ENCODE data around the gene TAAR8.

DNA sequence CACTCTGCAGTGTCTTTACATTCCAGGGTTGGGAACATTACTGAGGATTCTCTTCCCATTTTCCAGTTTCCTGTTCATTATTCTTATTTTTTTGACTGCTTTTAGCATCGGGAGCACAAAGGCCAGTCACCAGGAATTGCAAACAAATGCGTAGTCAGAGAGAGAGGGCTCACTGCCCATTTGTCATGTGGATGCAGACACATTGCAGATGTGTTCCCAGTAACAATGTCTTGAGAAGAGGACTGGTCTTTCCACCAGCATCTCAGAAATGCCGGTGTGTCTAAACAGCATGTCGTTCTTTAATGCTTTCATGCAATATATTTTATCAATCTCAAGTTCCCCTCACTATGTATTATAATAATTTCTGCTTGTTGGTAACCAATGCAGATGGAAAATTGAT is 16.7 kb downstream of the TAAR8 start:
- no peak for TF ChIP-seq POLR2A (IDR thresholded peaks at IDR 0.05)
- no peak for TF ChIP-seq EP300 (IDR thresholded peaks at IDR 0.05)
- TF ChIP-seq, protein P1, sequence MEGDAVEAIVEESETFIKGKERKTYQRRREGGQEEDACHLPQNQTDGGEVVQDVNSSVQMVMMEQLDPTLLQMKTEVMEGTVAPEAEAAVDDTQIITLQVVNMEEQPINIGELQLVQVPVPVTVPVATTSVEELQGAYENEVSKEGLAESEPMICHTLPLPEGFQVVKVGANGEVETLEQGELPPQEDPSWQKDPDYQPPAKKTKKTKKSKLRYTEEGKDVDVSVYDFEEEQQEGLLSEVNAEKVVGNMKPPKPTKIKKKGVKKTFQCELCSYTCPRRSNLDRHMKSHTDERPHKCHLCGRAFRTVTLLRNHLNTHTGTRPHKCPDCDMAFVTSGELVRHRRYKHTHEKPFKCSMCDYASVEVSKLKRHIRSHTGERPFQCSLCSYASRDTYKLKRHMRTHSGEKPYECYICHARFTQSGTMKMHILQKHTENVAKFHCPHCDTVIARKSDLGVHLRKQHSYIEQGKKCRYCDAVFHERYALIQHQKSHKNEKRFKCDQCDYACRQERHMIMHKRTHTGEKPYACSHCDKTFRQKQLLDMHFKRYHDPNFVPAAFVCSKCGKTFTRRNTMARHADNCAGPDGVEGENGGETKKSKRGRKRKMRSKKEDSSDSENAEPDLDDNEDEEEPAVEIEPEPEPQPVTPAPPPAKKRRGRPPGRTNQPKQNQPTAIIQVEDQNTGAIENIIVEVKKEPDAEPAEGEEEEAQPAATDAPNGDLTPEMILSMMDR (IDR thresholded peaks at IDR 0.05) = no peak

Measured in suprapubic skin (tissue), 3 donors.